Effector CD4-positive, alpha-beta T cell (primary cell): Measurements from ENCODE around the gene DIS3L2.

Experiments used
- DNase-seq: peaks from one replicate; pipeline ENCODE4 v3.0.0-alpha.2; 2020

DIS3L2 gene

GRCh38 chr2:231957913-231958763, 3.4 kb upstream of the DIS3L2 start:
- DNase-seq, result no peak

GRCh38 chr2:231960810-231961348, 634 bp upstream of the DIS3L2 start:
- no peak for DNase-seq

- DNase-seq, result no peak
Observed at GRCh38 chr2:231965102-231965501, 3.6 kb downstream of the DIS3L2 start.

GRCh38 chr2:231966886-231967285, 5.4 kb downstream of the DIS3L2 start:
- DNase-seq, result no peak

- DNase-seq, result no peak
Observed at GRCh38 chr2:231968820-231969219, 7.3 kb downstream of the DIS3L2 start.

GRCh38 chr2:231970461-231970860, 8.9 kb downstream of the DIS3L2 start:
- no peak for DNase-seq

GRCh38 chr2:231975001-231975400, 13.5 kb downstream of the DIS3L2 start:
- no peak for DNase-seq

GRCh38 chr2:231977430-231977829, 15.9 kb downstream of the DIS3L2 start:
- no peak for DNase-seq

GRCh38 chr2:231984992-231985391, 23.5 kb downstream of the DIS3L2 start:
- no peak for DNase-seq

GRCh38 chr2:231985823-231986261, 24.3 kb downstream of the DIS3L2 start:
- DNase-seq, result no peak

GRCh38 chr2:231987124-231987727, 25.7 kb downstream of the DIS3L2 start:
- DNase-seq, result no peak

GRCh38 chr2:231988179-231988866, 26.8 kb downstream of the DIS3L2 start:
- no peak for DNase-seq

GRCh38 chr2:231991664-231992063, 30.2 kb downstream of the DIS3L2 start:
- no peak for DNase-seq

GRCh38 chr2:231992888-231993287, 31.4 kb downstream of the DIS3L2 start:
- DNase-seq, result no peak

GRCh38 chr2:231996797-231997540, 35.5 kb downstream of the DIS3L2 start:
- DNase-seq, result no peak

GRCh38 chr2:231998046-231998445, 36.5 kb downstream of the DIS3L2 start:
- no peak for DNase-seq

GRCh38 chr2:232000439-232000838, 38.9 kb downstream of the DIS3L2 start:
- no peak for DNase-seq

GRCh38 chr2:232001073-232001472, 39.6 kb downstream of the DIS3L2 start:
- no peak for DNase-seq

GRCh38 chr2:232006253-232006652, 44.7 kb downstream of the DIS3L2 start:
- DNase-seq, result no peak

GRCh38 chr2:232008907-232009638, 47.6 kb downstream of the DIS3L2 start:
- DNase-seq, result no peak

- no peak for DNase-seq
Observed at GRCh38 chr2:232009639-232010274, 48.2 kb downstream of the DIS3L2 start.
